ENCODE results near the gene ARSG. TPM values are rescaled to one million over a fixed set of nuclear protein-coding genes. Genes with fewer than 3 reads are reported as not detected.

ARSG gene
- total and polyA plus RNA-seq, 2 of the 13 experiments (the other 11 are each of a cell fraction or from before 2014, with no cell fraction given), result 3.7 to 15.2 TPM

GRCh38 chr17:68318103-68318991, 27.1 kb downstream of the ARSG start (continued):
- no peak for TF ChIP-seq ZNF790 (CRISPR knock-in tag; IDR thresholded peaks at IDR 0.05; ENCODE audit: borderline replicate concordance)
- no peak for TF ChIP-seq PHF20 (CRISPR knock-in tag; IDR thresholded peaks at IDR 0.05)
- TF ChIP-seq ZNF512 (CRISPR knock-in tag; IDR thresholded peaks at IDR 0.05), result no peak
- TF ChIP-seq MLX (CRISPR knock-in tag; IDR thresholded peaks at IDR 0.05), result 0 out of 2 replicates have a peak, but pooled peaks have one; percentile 18
- no peak for TF ChIP-seq PAX8 (CRISPR knock-in tag; IDR thresholded peaks at IDR 0.05; ENCODE audit: borderline replicate concordance)
- TF ChIP-seq POGK (CRISPR knock-in tag; conservative IDR thresholded peaks at IDR 0.05), result 0 out of 2 replicates have a peak, but pooled peaks have one; percentile 48
- TF ChIP-seq TARDBP (CRISPR knock-in tag; IDR thresholded peaks at IDR 0.05), result peak; percentile 73; the same call in 1 of the 2 replicates
- TF ChIP-seq HNF4A (CRISPR knock-in tag; IDR thresholded peaks at IDR 0.05), result peak; percentile 72
- peak; percentile 72 for TF ChIP-seq MXD4 (CRISPR knock-in tag; IDR thresholded peaks at IDR 0.05)
- 0 out of 2 replicates have a peak, but pooled peaks have one; percentile 23 for TF ChIP-seq ZHX2 (IDR thresholded peaks at IDR 0.05; ENCODE audit: low read depth)
- no peak for TF ChIP-seq ZHX2 (CRISPR knock-in tag; IDR thresholded peaks at IDR 0.05; ENCODE audit: borderline replicate concordance)
- 0 out of 2 replicates have a peak, but pooled peaks have one; percentile 31 for TF ChIP-seq HNF1A (IDR thresholded peaks at IDR 0.05; ENCODE audit: low read depth)
- peak; percentile 68; the same call in 1 of the 2 replicates for TF ChIP-seq HNF1A (CRISPR knock-in tag; IDR thresholded peaks at IDR 0.05; ENCODE audit: borderline replicate concordance)
